GM21381 (cell line): ENCODE results near the gene TNFAIP8L1.
A peak's percentile ranks its signal among the peaks of the same experiment; 100 is the strongest.

Experiments
- ATAC-seq: cut with Tn5 transposase; IDR thresholded peaks from one replicate; pipeline ENCODE4 v1.9.1; 2021; ENCODE audit warnings: mild to moderate bottlenecking, moderate library complexity; ENCODE audit not compliant: unreplicated experiment

The TNFAIP8L1 gene

DNA sequence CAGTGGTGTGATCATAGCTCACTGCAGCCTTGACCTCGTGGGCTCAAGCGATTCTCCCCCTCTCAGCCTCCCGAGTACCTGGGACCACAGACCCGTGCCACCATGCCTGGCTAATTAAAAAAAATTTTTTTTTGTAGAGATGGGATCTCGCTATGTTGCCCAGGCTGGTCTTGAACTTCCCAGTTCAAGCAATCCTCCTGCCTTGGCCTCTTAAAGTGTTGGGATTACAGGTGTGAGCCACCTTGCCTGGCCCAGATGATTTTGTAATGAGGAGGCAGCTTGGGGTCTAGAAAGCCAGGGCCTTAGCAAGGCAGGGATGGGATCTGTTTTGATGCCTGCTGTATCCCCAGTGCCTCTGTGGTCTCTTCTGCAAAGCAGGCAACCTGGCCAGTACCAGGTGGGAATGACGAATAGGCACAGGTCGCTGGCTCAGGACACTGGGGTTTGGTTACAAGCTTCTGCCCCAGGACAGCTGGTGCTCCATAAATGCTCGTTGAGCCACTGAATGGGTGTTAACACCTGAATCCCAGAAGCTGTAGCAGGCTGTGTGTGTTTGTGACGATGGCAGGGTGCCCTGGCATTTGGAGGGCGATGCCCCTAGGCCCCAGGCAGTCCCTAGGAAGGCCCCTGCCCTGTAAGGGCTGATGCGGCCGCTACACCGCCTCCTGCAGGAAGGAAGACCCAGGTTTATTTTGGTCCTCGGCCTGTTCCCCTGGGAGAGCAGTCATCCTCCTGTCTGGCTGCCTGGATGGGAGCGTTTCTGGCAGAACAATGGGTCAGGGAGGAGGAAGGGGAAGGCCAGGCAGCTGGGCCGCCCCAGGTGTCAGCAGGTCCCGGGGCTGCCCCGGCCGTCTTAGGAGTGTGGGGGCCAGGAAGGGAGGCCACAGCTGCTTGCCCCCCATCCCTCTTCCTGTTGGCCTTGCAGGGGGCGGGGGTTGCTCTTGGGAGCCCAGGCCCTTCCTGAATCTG lies 8.6 kb downstream of the TNFAIP8L1 start:
- no peak for ATAC-seq

GRCh38 chr19:4649392-4650047 lies 10.2 kb downstream of the TNFAIP8L1 start:
- no peak for ATAC-seq

- no peak for ATAC-seq
Measured at GRCh38 chr19:4650159-4650558, 10.8 kb downstream of the TNFAIP8L1 start.

GRCh38 chr19:4652075-4652474 lies 12.8 kb downstream of the TNFAIP8L1 start:
- ATAC-seq = no peak

- ATAC-seq = no peak
Measured at GRCh38 chr19:4653793-4654436, 14.6 kb downstream of the TNFAIP8L1 start.

DNA sequence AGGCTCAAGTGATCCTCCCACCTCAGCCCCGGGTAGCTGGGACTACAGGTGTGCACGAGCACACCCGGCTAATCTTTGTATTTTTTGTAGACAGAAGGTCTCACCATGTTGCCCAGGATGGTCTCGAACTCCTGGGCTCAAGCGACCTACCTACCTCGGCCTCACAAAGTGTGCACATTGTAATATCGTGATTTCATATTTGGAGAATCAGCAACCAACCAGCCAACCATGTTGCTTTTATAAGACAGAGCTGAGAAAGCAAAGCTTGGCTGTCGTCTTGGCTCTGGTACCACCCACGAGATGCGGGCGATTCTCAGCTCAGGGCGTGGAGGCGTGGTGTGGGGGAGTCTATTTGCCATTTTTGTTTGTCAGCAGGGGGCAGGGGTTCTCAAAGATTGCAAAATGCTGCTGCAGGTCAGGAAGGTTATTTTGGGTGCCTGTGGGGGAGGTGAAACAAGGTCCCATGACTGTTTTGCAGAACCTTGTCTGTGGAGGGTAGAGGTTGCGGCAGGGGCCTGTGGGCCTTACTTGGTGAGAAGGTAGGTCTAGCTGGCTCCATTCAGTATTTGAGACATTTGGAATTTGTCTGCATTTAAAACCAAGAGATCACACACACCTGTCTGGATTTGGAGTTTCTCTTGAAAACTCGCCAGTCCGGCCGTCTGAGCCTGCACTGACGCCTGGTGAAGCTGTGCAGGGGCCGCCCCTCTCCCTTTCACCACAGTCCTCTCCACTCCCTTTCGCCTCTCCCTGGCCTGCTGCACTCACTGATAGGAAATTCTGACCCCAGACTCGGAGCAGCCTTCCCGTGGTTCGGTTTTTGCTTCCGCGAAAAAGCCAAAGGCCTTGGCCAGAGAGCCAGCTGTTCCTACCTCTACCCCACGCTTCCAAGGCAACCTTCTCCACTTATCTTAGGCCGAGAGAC lies 15.4 kb downstream of the TNFAIP8L1 start:
- no peak for ATAC-seq

DNA sequence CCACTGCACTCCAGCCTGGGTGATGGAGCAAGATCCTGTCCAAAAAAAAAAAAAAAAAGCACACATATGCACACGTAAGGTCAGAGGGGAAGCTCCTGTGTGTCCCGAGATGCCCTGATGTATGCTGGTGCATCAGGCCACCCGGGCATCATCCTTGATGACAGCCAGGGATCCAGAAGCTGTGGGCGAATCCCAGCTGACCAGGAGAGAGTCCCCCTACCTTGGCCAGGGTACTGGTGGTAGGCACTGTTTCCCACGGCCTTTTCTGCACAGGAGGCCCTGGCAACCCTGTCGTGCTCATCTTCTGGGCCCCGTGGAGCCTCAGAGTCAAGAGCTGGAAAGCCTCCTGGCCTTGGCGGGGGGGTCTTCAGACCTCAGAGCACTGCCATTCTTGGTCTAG lies 16.8 kb downstream of the TNFAIP8L1 start:
- no peak for ATAC-seq

DNA sequence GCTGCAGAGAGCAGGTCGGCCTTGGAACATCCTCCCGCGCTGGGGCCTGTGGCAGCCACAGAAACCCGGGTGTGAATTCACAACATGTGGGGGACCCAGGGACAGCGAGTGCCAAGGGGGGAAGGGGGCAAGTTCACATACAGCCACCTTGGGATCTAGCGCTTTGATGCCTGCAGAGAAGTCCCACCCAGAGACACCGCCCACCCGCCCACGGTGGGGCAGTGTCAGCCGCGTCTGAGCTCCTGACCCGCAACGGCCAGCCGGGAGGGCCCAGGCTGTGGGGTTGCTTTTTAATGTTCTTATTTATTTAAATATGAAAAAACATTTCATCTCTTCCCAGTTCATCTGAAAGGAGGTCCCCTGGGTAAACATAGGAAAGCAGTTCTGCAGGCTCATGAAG lies 17.9 kb downstream of the TNFAIP8L1 start:
- no peak for ATAC-seq

GRCh38 chr19:4657835-4658234 lies 18.5 kb downstream of the TNFAIP8L1 start:
- ATAC-seq = no peak

- ATAC-seq = no peak
Measured at GRCh38 chr19:4660181-4660791, 21.0 kb downstream of the TNFAIP8L1 start.

DNA sequence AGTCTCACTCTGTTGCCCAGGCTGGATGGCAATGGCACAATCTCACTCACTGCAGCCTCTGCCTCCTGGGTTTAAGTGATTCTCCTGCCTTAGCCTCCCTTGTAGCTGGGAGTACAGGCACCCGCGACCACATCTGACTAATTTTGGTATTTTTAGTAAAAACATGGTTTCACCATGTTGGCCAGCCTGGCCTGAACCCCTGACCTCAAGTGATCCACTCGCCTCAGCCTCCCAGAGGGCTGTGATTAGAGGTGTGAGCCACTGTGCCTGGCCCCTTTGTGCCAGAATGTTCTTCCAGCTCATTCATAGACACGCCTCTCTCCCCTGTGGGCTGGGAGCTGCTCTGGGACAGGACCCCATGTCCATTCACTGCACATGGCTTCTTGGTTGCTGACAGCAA lies 21.7 kb downstream of the TNFAIP8L1 start:
- ATAC-seq = no peak

DNA sequence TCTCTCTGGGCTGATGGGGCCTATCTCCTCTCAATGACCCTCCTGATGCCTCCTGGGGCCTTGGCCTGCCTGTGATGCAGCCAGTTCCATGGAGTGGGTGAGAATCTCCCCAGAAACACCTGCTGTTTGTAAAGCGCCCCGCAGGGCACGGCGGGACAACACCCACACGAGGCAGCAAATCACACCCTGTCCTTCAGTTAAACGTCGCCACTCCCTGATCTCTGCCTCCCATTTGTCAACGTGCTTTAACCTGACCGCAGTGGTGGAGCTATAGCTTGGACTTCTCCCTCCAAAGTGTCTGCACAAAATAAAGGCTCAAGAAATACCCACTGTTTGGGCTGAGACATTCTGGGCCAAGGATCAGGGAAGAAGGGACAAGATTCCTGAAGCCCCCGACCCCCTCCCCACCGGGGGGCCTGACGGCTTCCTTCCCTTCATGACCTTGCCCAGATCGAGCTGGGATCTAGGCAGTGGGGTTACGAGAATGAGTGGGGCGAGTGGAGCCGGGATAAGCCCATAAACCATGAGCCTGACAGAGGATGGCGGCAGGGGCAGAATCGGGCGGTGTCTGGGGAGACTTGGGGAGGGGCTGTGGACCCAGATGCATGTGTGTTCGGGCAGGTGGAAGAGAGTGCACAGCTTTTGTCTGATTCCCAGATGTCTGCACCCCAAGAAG lies 22.8 kb downstream of the TNFAIP8L1 start:
- ATAC-seq = no peak

GRCh38 chr19:4662812-4663211 lies 23.5 kb downstream of the TNFAIP8L1 start:
- no peak for ATAC-seq

DNA sequence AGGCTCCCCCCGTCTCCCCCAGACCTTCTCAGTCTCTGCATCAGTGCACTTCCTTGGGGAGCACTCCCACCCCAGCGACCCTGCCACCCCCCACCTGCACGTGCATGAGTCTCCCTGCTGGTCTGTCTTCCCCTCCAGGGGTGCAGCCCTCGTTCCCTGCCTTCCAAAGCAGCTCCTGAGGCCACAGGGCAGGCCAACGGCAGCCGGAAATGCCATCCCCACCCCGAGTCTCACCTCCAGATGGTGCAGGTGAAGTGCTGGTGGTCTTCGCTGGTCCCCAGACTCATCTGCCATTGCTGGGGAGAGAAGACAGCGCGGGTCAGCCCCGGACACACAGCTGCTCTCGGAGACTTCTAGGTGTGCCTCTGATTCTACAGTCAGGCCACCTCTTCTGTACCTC lies 25.3 kb downstream of the TNFAIP8L1 start:
- no peak for ATAC-seq

DNA sequence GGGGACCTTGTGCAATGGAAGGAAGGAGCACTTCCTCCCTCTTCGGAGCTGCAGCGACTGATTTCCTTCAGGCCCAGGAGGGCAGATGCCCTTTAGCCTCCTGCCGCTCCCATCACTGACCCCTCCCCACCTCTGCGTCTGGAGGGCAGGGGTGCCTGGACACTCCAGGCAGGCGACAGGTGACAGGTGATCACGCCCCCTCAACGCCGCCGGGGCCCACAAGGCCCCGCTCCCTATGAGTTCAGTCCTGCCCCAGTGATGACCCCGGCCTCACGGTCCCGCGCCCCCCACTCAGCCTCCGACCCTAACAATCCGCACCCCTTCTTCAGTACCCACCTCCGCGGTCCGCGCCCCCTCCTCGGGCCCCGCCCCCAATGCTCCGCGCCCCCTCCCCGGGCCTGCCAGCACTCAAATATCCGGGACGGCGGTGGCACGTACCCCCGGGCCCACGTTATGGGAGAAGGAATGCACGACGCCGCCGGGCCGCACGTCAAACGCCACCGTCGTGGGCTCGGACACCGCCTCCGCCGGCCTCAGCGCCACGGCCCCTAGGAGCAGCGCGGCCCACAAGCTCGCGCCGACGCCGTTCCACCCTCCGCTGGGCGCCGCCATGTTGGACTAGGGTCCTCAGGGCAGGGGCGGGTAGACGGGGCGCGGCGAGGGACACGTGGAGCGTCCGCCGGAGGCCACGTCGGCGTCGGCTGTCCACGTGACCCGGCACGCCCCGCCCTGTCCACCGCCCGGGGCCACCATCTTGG lies 30.6 kb downstream of the TNFAIP8L1 start, which contains the start of gene MYDGF:
Gene MYDGF, minus strand, starts transcription at position 620 of the 758 bp plus-strand sequence. Its CDS starts 8 bp downstream, at position 612.
- ATAC-seq = peak; percentile 89

- ATAC-seq = no peak
Measured at GRCh38 chr19:4671185-4671851, 32.0 kb downstream of the TNFAIP8L1 start.

GRCh38 chr19:4673216-4673615 lies 33.9 kb downstream of the TNFAIP8L1 start:
- no peak for ATAC-seq

- no peak for ATAC-seq
Measured at GRCh38 chr19:4673726-4674125, 34.4 kb downstream of the TNFAIP8L1 start.
